ENCODE data around the gene COBLL1. TPM values are rescaled to one million over a fixed set of nuclear protein-coding genes. Genes with fewer than 3 reads are reported as not detected.
A peak's percentile ranks its signal among the peaks of the same experiment; 100 is the strongest.

COBLL1 gene
- total and polyA plus RNA-seq, 4 donors, result 12.6 to 31.3 (median 20.6) TPM

GRCh38 chr2:164794016-164794415 lies 47.6 kb downstream of the COBLL1 start:
- Histone ChIP-seq H3K27ac (ENCODE audit: low read depth, low read length) (peak overlapping the region; percentile 19), H3K4me3 (ENCODE audit: low read depth, low read length) (no peak overlapping the region), H3K9me3 (ENCODE audit: control insufficient read depth, insufficient read depth, low read length) (no peaks in the 10 kb centered on the region), H3K27me3 (ENCODE audit: control insufficient read depth, insufficient read depth, low read length) (no peaks in the 10 kb centered on the region), H3K36me3 (ENCODE audit: control insufficient read depth, insufficient read depth, low read length) (no peaks in the 10 kb centered on the region), H3K4me1 (ENCODE audit: control insufficient read depth, insufficient read depth, low read length) (no peaks in the 10 kb centered on the region)
- no peak for DNase-seq (ENCODE audit: low read depth in 4 of 6, low spot score in 6 of 6)

GRCh38 chr2:164793529-164793928 lies 48.1 kb downstream of the COBLL1 start:
- Histone ChIP-seq H3K27ac (ENCODE audit: low read depth, low read length) (peak overlapping the region; percentile 37), H3K4me3 (ENCODE audit: low read depth, low read length) (no peak overlapping the region), H3K9me3 (ENCODE audit: control insufficient read depth, insufficient read depth, low read length) (no peaks in the 10 kb centered on the region), H3K27me3 (ENCODE audit: control insufficient read depth, insufficient read depth, low read length) (no peaks in the 10 kb centered on the region), H3K36me3 (ENCODE audit: control insufficient read depth, insufficient read depth, low read length) (no peaks in the 10 kb centered on the region), H3K4me1 (ENCODE audit: control insufficient read depth, insufficient read depth, low read length) (no peaks in the 10 kb centered on the region)
- WGBS (ENCODE audit: insufficient coverage), result no CpG with 5 or more reads among the region's 1 CpG
- DNase-seq (ENCODE audit: low read depth in 4 of 6, low spot score in 6 of 6), result peak in 1 of 6 donors; percentile 15

- no peak overlapping the region for H3K27ac ChIP-seq (ENCODE audit: low read depth, low read length)
- H3K4me1 ChIP-seq (ENCODE audit: control insufficient read depth, insufficient read depth, low read length), result no peaks in the 10 kb centered on the region
- H3K27me3 ChIP-seq (ENCODE audit: control insufficient read depth, insufficient read depth, low read length), result no peaks in the 10 kb centered on the region
- no peak for DNase-seq (ENCODE audit: low read depth in 4 of 6, low spot score in 6 of 6)
- no peaks in the 10 kb centered on the region for H3K9me3 ChIP-seq (ENCODE audit: control insufficient read depth, insufficient read depth, low read length)
- WGBS (ENCODE audit: insufficient coverage), result no CpG with 5 or more reads among the region's 5 CpGs
- no peaks in the 10 kb centered on the region for H3K36me3 ChIP-seq (ENCODE audit: control insufficient read depth, insufficient read depth, low read length)
- no peak overlapping the region for H3K4me3 ChIP-seq (ENCODE audit: low read depth, low read length)
These were observed 49.1 kb downstream of the COBLL1 start for GRCh38 chr2:164792316-164793170.

GRCh38 chr2:164789968-164790367 lies 51.7 kb downstream of the COBLL1 start:
- Histone ChIP-seq H3K27me3 (ENCODE audit: control insufficient read depth, insufficient read depth, low read length) (no peaks in the 10 kb centered on the region), H3K27ac (ENCODE audit: low read depth, low read length) (no peak overlapping the region), H3K36me3 (ENCODE audit: control insufficient read depth, insufficient read depth, low read length) (no peaks in the 10 kb centered on the region), H3K4me1 (ENCODE audit: control insufficient read depth, insufficient read depth, low read length) (no peaks in the 10 kb centered on the region), H3K4me3 (ENCODE audit: low read depth, low read length) (no peak overlapping the region), H3K9me3 (ENCODE audit: control insufficient read depth, insufficient read depth, low read length) (no peaks in the 10 kb centered on the region)
- WGBS (ENCODE audit: insufficient coverage), result 90% methylated on average over 3 of the region's 5 CpGs
- no peak for DNase-seq (ENCODE audit: low read depth in 4 of 6, low spot score in 6 of 6)

- Histone ChIP-seq H3K4me3 (ENCODE audit: low read depth, low read length) (no peak overlapping the region), H3K36me3 (ENCODE audit: control insufficient read depth, insufficient read depth, low read length) (no peaks in the 10 kb centered on the region), H3K4me1 (ENCODE audit: control insufficient read depth, insufficient read depth, low read length) (no peaks in the 10 kb centered on the region), H3K27ac (ENCODE audit: low read depth, low read length) (no peak overlapping the region), H3K9me3 (ENCODE audit: control insufficient read depth, insufficient read depth, low read length) (no peaks in the 10 kb centered on the region), H3K27me3 (ENCODE audit: control insufficient read depth, insufficient read depth, low read length) (no peaks in the 10 kb centered on the region)
- WGBS (ENCODE audit: insufficient coverage), result 94% methylated on average over 2 of the region's 2 CpGs
- DNase-seq (ENCODE audit: low read depth in 4 of 6, low spot score in 6 of 6), result no peak
These were observed 54.8 kb downstream of the COBLL1 start for GRCh38 chr2:164786787-164787186.

GRCh38 chr2:164785457-164785856 lies 56.2 kb downstream of the COBLL1 start:
- Histone ChIP-seq H3K9me3 (ENCODE audit: control insufficient read depth, insufficient read depth, low read length) (no peaks in the 10 kb centered on the region), H3K4me3 (ENCODE audit: low read depth, low read length) (no peak overlapping the region), H3K27ac (ENCODE audit: low read depth, low read length) (peak overlapping the region; percentile 50), H3K27me3 (ENCODE audit: control insufficient read depth, insufficient read depth, low read length) (no peaks in the 10 kb centered on the region), H3K36me3 (ENCODE audit: control insufficient read depth, insufficient read depth, low read length) (no peaks in the 10 kb centered on the region), H3K4me1 (ENCODE audit: control insufficient read depth, insufficient read depth, low read length) (no peaks in the 10 kb centered on the region)
- peak in 1 of 6 donors; percentile 26 for DNase-seq (ENCODE audit: low read depth in 4 of 6, low spot score in 6 of 6)
- WGBS (ENCODE audit: insufficient coverage), result no CpG with 5 or more reads among the region's 1 CpG

GRCh38 chr2:164784376-164784775 lies 57.2 kb downstream of the COBLL1 start:
- DNase-seq (ENCODE audit: low read depth in 4 of 6, low spot score in 6 of 6), result peak in 1 of 6 donors; percentile 23
- H3K9me3 ChIP-seq (ENCODE audit: control insufficient read depth, insufficient read depth, low read length), result no peaks in the 10 kb centered on the region
- WGBS (ENCODE audit: insufficient coverage), result 100% methylated on average over 2 of the region's 2 CpGs
- no peaks in the 10 kb centered on the region for H3K27me3 ChIP-seq (ENCODE audit: control insufficient read depth, insufficient read depth, low read length)
- no peaks in the 10 kb centered on the region for H3K4me1 ChIP-seq (ENCODE audit: control insufficient read depth, insufficient read depth, low read length)
- no peaks in the 10 kb centered on the region for H3K36me3 ChIP-seq (ENCODE audit: control insufficient read depth, insufficient read depth, low read length)
- peak overlapping the region; percentile 50 for H3K27ac ChIP-seq (ENCODE audit: low read depth, low read length)
- H3K4me3 ChIP-seq (ENCODE audit: low read depth, low read length), result no peak overlapping the region

GRCh38 chr2:164782323-164782722 lies 59.3 kb downstream of the COBLL1 start:
- Histone ChIP-seq H3K4me1 (ENCODE audit: control insufficient read depth, insufficient read depth, low read length) (no peaks in the 10 kb centered on the region), H3K36me3 (ENCODE audit: control insufficient read depth, insufficient read depth, low read length) (no peaks in the 10 kb centered on the region), H3K27me3 (ENCODE audit: control insufficient read depth, insufficient read depth, low read length) (no peaks in the 10 kb centered on the region), H3K9me3 (ENCODE audit: control insufficient read depth, insufficient read depth, low read length) (no peaks in the 10 kb centered on the region), H3K27ac (ENCODE audit: low read depth, low read length) (no peak overlapping the region), H3K4me3 (ENCODE audit: low read depth, low read length) (no peak overlapping the region)
- no CpG with 5 or more reads among the region's 2 CpGs for WGBS (ENCODE audit: insufficient coverage)
- DNase-seq (ENCODE audit: low read depth in 4 of 6, low spot score in 6 of 6), result no peak

GRCh38 chr2:164781394-164781793 lies 60.2 kb downstream of the COBLL1 start:
- H3K36me3 ChIP-seq (ENCODE audit: control insufficient read depth, insufficient read depth, low read length), result no peaks in the 10 kb centered on the region
- no peak overlapping the region for H3K4me3 ChIP-seq (ENCODE audit: low read depth, low read length)
- H3K27ac ChIP-seq (ENCODE audit: low read depth, low read length), result no peak overlapping the region
- H3K9me3 ChIP-seq (ENCODE audit: control insufficient read depth, insufficient read depth, low read length), result no peaks in the 10 kb centered on the region
- no peaks in the 10 kb centered on the region for H3K4me1 ChIP-seq (ENCODE audit: control insufficient read depth, insufficient read depth, low read length)
- H3K27me3 ChIP-seq (ENCODE audit: control insufficient read depth, insufficient read depth, low read length), result no peaks in the 10 kb centered on the region
- no CpG with 5 or more reads among the region's 1 CpG for WGBS (ENCODE audit: insufficient coverage)
- no peak for DNase-seq (ENCODE audit: low read depth in 4 of 6, low spot score in 6 of 6)

GRCh38 chr2:164780611-164781178 lies 60.9 kb downstream of the COBLL1 start:
- Histone ChIP-seq H3K4me3 (ENCODE audit: low read depth, low read length) (no peak overlapping the region), H3K4me1 (ENCODE audit: control insufficient read depth, insufficient read depth, low read length) (no peaks in the 10 kb centered on the region), H3K27ac (ENCODE audit: low read depth, low read length) (peak overlapping the region; percentile 26), H3K36me3 (ENCODE audit: control insufficient read depth, insufficient read depth, low read length) (no peaks in the 10 kb centered on the region), H3K9me3 (ENCODE audit: control insufficient read depth, insufficient read depth, low read length) (no peaks in the 10 kb centered on the region), H3K27me3 (ENCODE audit: control insufficient read depth, insufficient read depth, low read length) (no peaks in the 10 kb centered on the region)
- 74% methylated on average over 3 of the region's 9 CpGs for WGBS (ENCODE audit: insufficient coverage)
- DNase-seq (ENCODE audit: low read depth in 4 of 6, low spot score in 6 of 6), result no peak

Measured in spinal cord (tissue), 10 donors.